GM12864 (cell line): ENCODE data around the gene AQP6.

Experiments used
- DNase-seq: peaks from one replicate; pipeline ENCODE4 v3.0.0-alpha.2; 2011; ENCODE audit warnings: low read depth
- H3K4me3 ChIP-seq: 2 replicates; pipeline ENCODE4 v1.5.1; 2011; ENCODE audit warnings: mild to moderate bottlenecking, low read depth, low read length, control low read depth
- TF ChIP-seq, protein P1 (sequence below): IDR thresholded peaks from 2 replicates; pipeline ENCODE4 v1.5.1; 2011; ENCODE audit warnings: low read depth, mild to moderate bottlenecking, moderate library complexity, low read length, control low read depth, inconsistent platforms; ENCODE audit errors: missing control alignments

The AQP6 gene

DNA sequence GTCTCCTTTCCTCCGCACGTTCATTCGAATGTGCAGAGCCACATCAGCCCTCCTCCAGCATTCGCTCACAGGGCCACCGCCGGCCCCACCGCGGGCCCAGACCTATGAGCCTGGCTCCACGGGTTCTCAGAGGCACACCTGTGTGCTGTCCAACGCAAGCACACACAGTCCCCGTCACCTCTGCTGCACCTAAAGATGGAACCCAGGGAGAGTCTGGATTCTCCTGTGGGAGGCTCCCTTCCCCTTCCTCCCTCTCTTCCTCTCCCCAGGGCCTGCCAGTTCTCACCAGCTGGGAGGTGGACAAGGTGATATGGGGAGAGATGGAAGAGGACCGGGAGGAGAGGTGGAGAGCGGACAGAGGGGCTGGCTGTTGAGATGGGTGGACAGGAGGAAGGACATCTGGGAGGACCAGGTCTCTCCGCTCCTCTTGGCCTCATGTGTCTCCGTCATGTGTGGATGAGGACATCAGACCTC, 4.9 kb upstream of the AQP6 start:
- TF ChIP-seq, protein P1, sequence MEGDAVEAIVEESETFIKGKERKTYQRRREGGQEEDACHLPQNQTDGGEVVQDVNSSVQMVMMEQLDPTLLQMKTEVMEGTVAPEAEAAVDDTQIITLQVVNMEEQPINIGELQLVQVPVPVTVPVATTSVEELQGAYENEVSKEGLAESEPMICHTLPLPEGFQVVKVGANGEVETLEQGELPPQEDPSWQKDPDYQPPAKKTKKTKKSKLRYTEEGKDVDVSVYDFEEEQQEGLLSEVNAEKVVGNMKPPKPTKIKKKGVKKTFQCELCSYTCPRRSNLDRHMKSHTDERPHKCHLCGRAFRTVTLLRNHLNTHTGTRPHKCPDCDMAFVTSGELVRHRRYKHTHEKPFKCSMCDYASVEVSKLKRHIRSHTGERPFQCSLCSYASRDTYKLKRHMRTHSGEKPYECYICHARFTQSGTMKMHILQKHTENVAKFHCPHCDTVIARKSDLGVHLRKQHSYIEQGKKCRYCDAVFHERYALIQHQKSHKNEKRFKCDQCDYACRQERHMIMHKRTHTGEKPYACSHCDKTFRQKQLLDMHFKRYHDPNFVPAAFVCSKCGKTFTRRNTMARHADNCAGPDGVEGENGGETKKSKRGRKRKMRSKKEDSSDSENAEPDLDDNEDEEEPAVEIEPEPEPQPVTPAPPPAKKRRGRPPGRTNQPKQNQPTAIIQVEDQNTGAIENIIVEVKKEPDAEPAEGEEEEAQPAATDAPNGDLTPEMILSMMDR, result no peak
- DNase-seq, result no peak
- no peak overlapping the region for H3K4me3 ChIP-seq

GRCh38 chr12:49968471-49968870, 4.3 kb upstream of the AQP6 start:
- no peak overlapping the region for H3K4me3 ChIP-seq
- no peak for DNase-seq
- TF ChIP-seq, protein P1, result no peak

- TF ChIP-seq, protein P1, result no peak
- no peak for DNase-seq
- H3K4me3 ChIP-seq, result no peak overlapping the region
Measured at GRCh38 chr12:49969027-49969426, 3.7 kb upstream of the AQP6 start.

DNA sequence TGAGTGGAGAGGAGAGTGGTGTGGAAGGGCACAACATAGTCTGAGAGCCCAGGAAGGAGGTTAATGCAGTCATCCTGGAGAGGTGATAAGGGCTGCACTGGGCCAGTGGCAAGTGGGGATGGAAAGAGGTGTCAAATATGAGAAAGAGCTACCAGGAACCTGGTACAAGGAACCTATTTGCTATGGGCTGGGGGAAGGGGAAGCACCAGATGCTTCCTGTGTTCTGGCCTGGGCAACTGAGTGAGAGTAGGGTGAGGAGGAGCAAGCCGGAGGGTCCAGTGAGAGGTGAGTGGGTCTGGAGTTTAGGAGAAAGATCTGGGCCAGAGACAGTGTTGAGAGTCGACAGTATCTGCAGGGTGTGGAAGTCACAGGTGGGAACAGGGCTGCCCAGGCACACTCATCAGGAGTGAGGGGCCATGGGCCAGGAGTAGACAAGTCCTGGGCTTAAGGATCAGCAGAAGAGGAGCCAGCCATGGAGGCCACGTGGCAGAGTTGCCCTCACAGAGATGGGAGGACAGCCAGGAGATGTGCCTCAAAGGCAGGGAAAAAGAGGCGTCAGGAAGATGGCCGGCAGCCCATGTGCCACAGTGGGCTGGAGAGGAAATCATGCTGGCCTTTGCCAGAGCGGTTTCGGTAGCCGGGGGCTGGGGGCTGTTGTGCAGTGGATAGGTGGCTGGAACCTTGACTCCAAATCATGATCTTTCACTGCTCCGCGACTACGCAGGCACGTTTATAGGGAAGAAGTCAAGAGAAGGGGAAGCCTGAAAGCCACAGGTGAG, 2.9 kb upstream of the AQP6 start:
- H3K4me3 ChIP-seq, result no peak overlapping the region
- TF ChIP-seq, protein P1, result no peak
- DNase-seq, result no peak

DNA sequence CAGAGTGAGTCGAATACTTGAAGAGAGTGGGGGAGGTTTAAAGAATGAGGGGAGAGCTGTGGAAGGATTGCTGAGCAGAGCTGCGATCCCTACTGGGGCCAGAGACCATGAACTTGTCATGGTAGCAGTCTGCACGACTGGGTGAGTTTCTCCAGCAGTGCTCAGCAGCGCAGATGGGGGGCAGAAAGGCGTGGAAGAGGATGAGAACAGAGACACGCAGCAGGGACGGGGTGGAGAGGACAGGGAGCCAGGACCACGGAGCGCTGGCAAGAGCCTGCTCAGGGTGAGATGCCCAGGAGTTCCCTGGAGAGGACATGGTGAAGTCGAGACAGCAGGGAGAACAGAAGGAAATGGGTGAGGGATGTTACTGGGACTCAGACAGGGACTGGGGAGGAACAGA, 2.1 kb upstream of the AQP6 start:
- H3K4me3 ChIP-seq, result no peak overlapping the region
- TF ChIP-seq, protein P1, result no peak

DNA sequence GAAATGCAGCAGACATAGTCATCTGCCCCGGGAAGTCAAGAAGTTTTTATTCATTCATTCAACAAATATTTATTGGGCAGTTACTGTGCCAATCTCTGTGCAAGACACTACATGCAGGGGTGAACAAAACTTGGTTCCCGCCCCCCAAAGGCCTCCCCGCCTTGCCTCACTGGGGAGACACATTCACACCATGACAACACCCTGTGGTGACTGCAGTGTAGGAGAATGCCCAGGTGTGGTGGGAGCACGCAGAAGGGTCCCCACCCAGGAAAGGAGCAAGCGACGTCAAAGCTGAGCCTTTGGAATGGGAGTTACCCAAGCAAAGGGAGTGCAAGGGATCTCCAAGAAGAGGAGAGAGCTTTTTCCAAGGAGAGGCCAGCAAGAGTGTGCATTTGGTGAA, 1.6 kb upstream of the AQP6 start:
- no peak for DNase-seq
- TF ChIP-seq, protein P1, result no peak
- no peak overlapping the region for H3K4me3 ChIP-seq

More for the DNA sequence above, 2.1 kb upstream of the AQP6 start:
- no peak for DNase-seq

GRCh38 chr12:49972129-49972528, 618 bp upstream of the AQP6 start:
- TF ChIP-seq, protein P1, result no peak
- no peak for DNase-seq

More at GRCh38 chr12:49972129-49972528, 618 bp upstream of the AQP6 start:
- no peak overlapping the region for H3K4me3 ChIP-seq
